Subcutaneous abdominal adipose tissue (tissue), 5 donors: ENCODE data around the gene KLHL29.

Experiments used
- H3K27ac ChIP-seq: one replicate; pipeline ENCODE4 v1.7.0; 2013; ENCODE audit warnings: low read depth, mild to moderate bottlenecking, inconsistent platforms, low read length, moderate library complexity
- H3K27me3 ChIP-seq, 5 donors: one replicate each; pipeline ENCODE4 v1.7.0; 2013; ENCODE audit warnings: low read length in 5 of 5, inconsistent platforms in 1 of 5; ENCODE audit not compliant: control insufficient read depth in 5 of 5, insufficient read depth in 4 of 5
- H3K36me3 ChIP-seq, 5 donors: one replicate each; pipeline ENCODE4 v1.7.0; 2013; ENCODE audit warnings: low read length in 5 of 5; ENCODE audit not compliant: control insufficient read depth in 5 of 5, insufficient read depth in 5 of 5
- H3K4me1 ChIP-seq, 5 donors: one replicate each; pipeline ENCODE4 v1.7.0; 2013; ENCODE audit warnings: low read length in 5 of 5, mild to moderate bottlenecking in 3 of 5, moderate library complexity in 1 of 5; ENCODE audit not compliant: control insufficient read depth in 5 of 5, insufficient read depth in 5 of 5
- H3K4me3 ChIP-seq, 5 donors: one replicate each; pipeline ENCODE4 v1.7.0; 2013; ENCODE audit warnings: low read length in 5 of 5, low read depth in 1 of 5
- H3K9ac ChIP-seq, 5 donors: one replicate each; pipeline ENCODE4 v1.7.0; 2013; ENCODE audit warnings: low read length in 5 of 5, mild to moderate bottlenecking in 4 of 5, moderate library complexity in 3 of 5
- H3K9me3 ChIP-seq, 5 donors: one replicate each; pipeline ENCODE4 v1.7.0; 2013; ENCODE audit warnings: low read length in 5 of 5; ENCODE audit not compliant: control insufficient read depth in 5 of 5
- donor health status: healthy.
- donor health status: healthy.
- donor health status: healthy.
- donor health status: healthy.
- donor health status: healthy.

KLHL29 gene

GRCh38 chr2:23460993-23461392 lies 76.0 kb downstream of the KLHL29 start:
- Histone ChIP-seq H3K4me1 (peaks cover 0 to 17% (median 9%) of the 10 kb centered on the region in 5 donors), H3K4me3 (no peak overlapping the region), H3K27ac (no peak overlapping the region), H3K36me3 (no peaks in the 10 kb centered on the region), H3K9ac (no peak overlapping the region), H3K9me3 (no peaks in the 10 kb centered on the region), H3K27me3 (peaks cover 0 to 2% (median 0%) of the 10 kb centered on the region in 5 donors)

- Histone ChIP-seq H3K9me3 (no peaks in the 10 kb centered on the region), H3K36me3 (no peaks in the 10 kb centered on the region), H3K27ac (no peak overlapping the region), H3K27me3 (peaks cover 0 to 2% (median 0%) of the 10 kb centered on the region in 5 donors), H3K9ac (no peak overlapping the region), H3K4me1 (peaks cover 2 to 42% (median 30%) of the 10 kb centered on the region in 5 donors), H3K4me3 (no peak overlapping the region)
Observed at GRCh38 chr2:23464156-23464555, 79.2 kb downstream of the KLHL29 start.

- Histone ChIP-seq H3K4me1 (peaks cover 2 to 43% (median 31%) of the 10 kb centered on the region in 5 donors), H3K27me3 (peaks cover 0 to 2% (median 0%) of the 10 kb centered on the region in 5 donors), H3K27ac (no peak overlapping the region), H3K9ac (no peak overlapping the region), H3K36me3 (no peaks in the 10 kb centered on the region), H3K9me3 (no peaks in the 10 kb centered on the region), H3K4me3 (no peak overlapping the region)
Observed at GRCh38 chr2:23464905-23465537, 80.0 kb downstream of the KLHL29 start.

GRCh38 chr2:23465936-23466335 lies 81.0 kb downstream of the KLHL29 start:
- H3K27ac ChIP-seq: no peak overlapping the region

GRCh38 chr2:23467618-23468017 lies 82.6 kb downstream of the KLHL29 start:
- Histone ChIP-seq H3K9ac (peak overlapping the region in 2 of 5 donors; percentile 41 to 52), H3K4me1 (peaks cover 2 to 43% (median 32%) of the 10 kb centered on the region in 5 donors), H3K36me3 (no peaks in the 10 kb centered on the region), H3K27me3 (peaks cover 0 to 2% (median 0%) of the 10 kb centered on the region in 5 donors), H3K9me3 (no peaks in the 10 kb centered on the region), H3K4me3 (no peak overlapping the region), H3K27ac (no peak overlapping the region)

More at GRCh38 chr2:23465936-23466335, 81.0 kb downstream of the KLHL29 start:
- Histone ChIP-seq H3K36me3 (no peaks in the 10 kb centered on the region), H3K27me3 (peaks cover 0 to 2% (median 0%) of the 10 kb centered on the region in 5 donors), H3K4me3 (peak overlapping the region in 1 of 5 donors; percentile 6), H3K9me3 (no peaks in the 10 kb centered on the region), H3K4me1 (peaks cover 2 to 43% (median 32%) of the 10 kb centered on the region in 5 donors), H3K9ac (no peak overlapping the region)

- Histone ChIP-seq H3K4me3 (no peak overlapping the region), H3K9me3 (no peaks in the 10 kb centered on the region), H3K4me1 (peaks cover 2 to 43% (median 32%) of the 10 kb centered on the region in 5 donors), H3K9ac (no peak overlapping the region), H3K27me3 (peaks cover 0 to 2% (median 0%) of the 10 kb centered on the region in 5 donors), H3K36me3 (no peaks in the 10 kb centered on the region), H3K27ac (no peak overlapping the region)
Observed at GRCh38 chr2:23468474-23469141, 83.6 kb downstream of the KLHL29 start.

- Histone ChIP-seq H3K9ac (no peak overlapping the region), H3K4me1 (peaks cover 2 to 43% (median 32%) of the 10 kb centered on the region in 5 donors), H3K27ac (no peak overlapping the region), H3K36me3 (no peaks in the 10 kb centered on the region), H3K27me3 (peaks cover 0 to 2% (median 0%) of the 10 kb centered on the region in 5 donors), H3K9me3 (no peaks in the 10 kb centered on the region), H3K4me3 (no peak overlapping the region)
Observed at GRCh38 chr2:23469142-23469540, 84.2 kb downstream of the KLHL29 start.

GRCh38 chr2:23475036-23475435 lies 90.1 kb downstream of the KLHL29 start:
- Histone ChIP-seq H3K9ac (no peak overlapping the region), H3K36me3 (peaks cover 0 to 2% (median 0%) of the 10 kb centered on the region in 5 donors), H3K27me3 (no peaks in the 10 kb centered on the region), H3K27ac (no peak overlapping the region), H3K4me3 (no peak overlapping the region), H3K9me3 (no peaks in the 10 kb centered on the region), H3K4me1 (peaks cover 0 to 2% (median 0%) of the 10 kb centered on the region in 5 donors)

GRCh38 chr2:23475473-23475872 lies 90.5 kb downstream of the KLHL29 start:
- H3K27me3 ChIP-seq: no peaks in the 10 kb centered on the region
- H3K9me3 ChIP-seq: no peaks in the 10 kb centered on the region
- peaks cover 0 to under 1% (median 0%) of the 10 kb centered on the region in 5 donors for H3K4me1 ChIP-seq
- H3K27ac ChIP-seq: no peak overlapping the region
- no peak overlapping the region for H3K4me3 ChIP-seq
- no peak overlapping the region for H3K9ac ChIP-seq
- H3K36me3 ChIP-seq: peaks cover 0 to 2% (median 0%) of the 10 kb centered on the region in 5 donors

GRCh38 chr2:23476786-23477185 lies 91.8 kb downstream of the KLHL29 start:
- Histone ChIP-seq H3K9me3 (no peaks in the 10 kb centered on the region), H3K27me3 (no peaks in the 10 kb centered on the region), H3K9ac (no peak overlapping the region), H3K4me1 (peaks cover 0 to 9% (median 7%) of the 10 kb centered on the region in 5 donors), H3K27ac (no peak overlapping the region), H3K4me3 (no peak overlapping the region), H3K36me3 (peaks cover 0 to 2% (median 0%) of the 10 kb centered on the region in 5 donors)
